Measurements from ENCODE around the gene SHLD2. TPM values are rescaled to one million over a fixed set of nuclear protein-coding genes. Genes with fewer than 3 reads are reported as not detected.
A peak's percentile ranks its signal among the peaks of the same experiment; 100 is the strongest.
"Not testable (repeated sequence)": the region's sequence is repeated elsewhere in the genome, so short reads cannot be mapped to it uniquely, and the experiment has no call there.

Gene SHLD2
- total and polyA plus RNA-seq, 2 experiments from 2014 or later, result 13.5 to 22.9 TPM

DNA sequence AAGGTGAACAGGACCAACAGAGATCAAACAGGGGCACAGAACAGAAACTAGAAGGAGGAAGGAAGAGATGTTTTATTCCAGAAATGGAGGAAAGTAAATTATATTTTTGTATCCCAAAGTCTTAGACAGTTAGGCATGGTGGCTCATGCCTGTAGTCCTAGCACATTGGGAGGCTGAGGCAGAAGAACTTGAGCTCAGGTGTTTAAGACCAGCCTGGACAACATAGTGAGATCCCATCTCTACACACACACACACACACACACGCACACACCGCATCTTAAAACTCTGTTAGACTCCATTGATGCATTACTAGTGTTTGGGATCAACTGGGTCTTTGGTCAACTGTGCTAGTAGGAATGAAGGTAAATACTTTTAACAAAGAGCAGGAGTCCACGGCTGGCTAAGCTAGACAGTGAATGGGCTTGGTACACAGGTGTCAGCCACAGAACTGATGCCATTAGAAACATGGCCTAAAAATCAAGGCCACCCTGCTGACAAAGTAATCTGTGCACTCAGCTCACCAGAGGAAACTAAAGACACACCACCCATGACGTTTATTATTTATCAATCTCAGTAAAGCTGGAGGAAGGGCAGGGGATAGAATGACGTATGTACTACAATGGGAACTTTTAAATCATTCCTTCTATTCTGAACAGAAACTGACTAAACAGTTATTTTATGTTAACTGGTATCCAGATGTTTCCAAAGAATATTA, 11.3 kb upstream of the SHLD2 start:
- Histone ChIP-seq H3K4me2 (ENCODE audit: unreplicated experiment) (peak overlapping the region; percentile 39), H3K27ac (peak overlapping the region; percentile 94), H3K79me2 (ENCODE audit: insufficient read depth) (peaks cover 68% of the 10 kb centered on the region), H3F3A (ENCODE audit: insufficient read depth) (peaks cover 34% of the 10 kb centered on the region), H3K4me3 (peak overlapping the region; percentile 38), H3K9ac (peak overlapping the region; percentile 80), H3K4me1 (ENCODE audit: insufficient read depth) (peaks cover 39% of the 10 kb centered on the region)
- H2AFZ ChIP-seq; H3K36me3 ChIP-seq (ENCODE audit: low read depth); H3K9me3 ChIP-seq (ENCODE audit: low read depth); H3K9me2 ChIP-seq (ENCODE audit: insufficient read depth); H3K27me3 ChIP-seq (replicated peaks; ENCODE audit: insufficient read depth); in situ Hi-C loops (cut with MboI); H4K20me1 ChIP-seq (ENCODE audit: insufficient read depth): not testable (repeated sequence)
- 8 to 15% methylated on average over 5 of the region's 5 CpGs for WGBS, 2 experiments (ENCODE audit: low coverage in 1 of 2, low lambda C conversion rate in 2 of 2, missing lambda C conversion rate in 2 of 2)
- peak; percentile 88 for DNase-seq

DNA sequence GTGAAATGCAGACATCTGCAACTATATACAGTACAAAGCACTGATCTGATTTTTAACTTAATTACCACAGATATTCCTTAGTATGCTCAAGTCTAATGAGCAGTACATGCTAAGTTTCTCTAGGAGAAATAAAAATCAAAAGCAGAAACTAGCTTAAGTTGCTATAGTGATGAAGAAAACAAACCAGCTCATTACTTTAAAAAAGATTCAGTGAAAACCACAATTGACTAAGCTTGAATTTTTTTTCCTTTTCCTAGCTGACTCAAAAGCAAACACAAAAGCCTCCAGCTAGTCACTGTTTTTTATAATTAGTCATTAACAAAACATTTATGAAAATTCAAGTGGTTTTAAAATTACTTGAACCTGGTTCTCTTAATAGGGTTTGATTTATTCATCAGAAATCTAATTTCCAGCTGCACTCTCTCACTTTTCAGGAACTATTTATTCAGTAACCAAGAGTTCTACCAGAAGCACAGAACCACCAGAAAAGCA, 10.7 kb upstream of the SHLD2 start:
- H3K4me2 ChIP-seq (ENCODE audit: unreplicated experiment), result peak overlapping the region; percentile 61
- H2AFZ ChIP-seq; H4K20me1 ChIP-seq (ENCODE audit: insufficient read depth); in situ Hi-C loops (cut with MboI); H3K9me2 ChIP-seq (ENCODE audit: insufficient read depth); H3K36me3 ChIP-seq (ENCODE audit: low read depth); H3K27me3 ChIP-seq (replicated peaks; ENCODE audit: insufficient read depth); H3K9me3 ChIP-seq (ENCODE audit: low read depth): not testable (repeated sequence)
- peak overlapping the region; percentile 94 for H3K27ac ChIP-seq
- H3K79me2 ChIP-seq (ENCODE audit: insufficient read depth), result peaks cover 68% of the 10 kb centered on the region
- DNase-seq, result peak; percentile 87
- H3F3A ChIP-seq (ENCODE audit: insufficient read depth), result peaks cover 34% of the 10 kb centered on the region
- peak overlapping the region; percentile 80 for H3K9ac ChIP-seq
- peaks cover 32% of the 10 kb centered on the region for H3K4me1 ChIP-seq (ENCODE audit: insufficient read depth)
- peak overlapping the region; percentile 38 for H3K4me3 ChIP-seq

DNA sequence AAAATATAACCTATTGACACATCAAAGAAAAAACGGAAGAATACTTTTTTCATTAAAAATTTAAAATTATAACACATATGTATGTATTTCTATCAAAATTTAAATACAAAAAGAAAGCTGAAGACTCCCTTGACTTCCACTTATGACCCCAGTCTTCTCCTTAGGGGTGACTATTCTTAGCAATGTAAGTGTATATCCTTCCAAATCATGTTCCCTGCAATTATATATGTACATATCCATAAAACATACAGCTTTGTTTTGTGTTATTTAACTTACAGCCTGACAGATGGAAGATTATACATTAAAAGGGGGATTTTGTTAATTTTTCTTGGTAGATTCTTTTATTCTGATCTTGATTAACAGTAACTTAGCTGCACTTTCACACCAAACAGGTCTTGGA, 9.5 kb upstream of the SHLD2 start:
- H3K27ac ChIP-seq, result no peak overlapping the region
- no peaks in the 10 kb centered on the region for H3K27me3 ChIP-seq (replicated peaks; ENCODE audit: insufficient read depth)
- H3K4me2 ChIP-seq (ENCODE audit: unreplicated experiment), result no peak overlapping the region
- H3K9me3 ChIP-seq (ENCODE audit: low read depth), result no peaks in the 10 kb centered on the region
- no peak for DNase-seq
- H3K9ac ChIP-seq, result no peak overlapping the region
- in situ Hi-C loops (cut with MboI), result no loop called here
- no peak overlapping the region for H2AFZ ChIP-seq
- H3K9me2 ChIP-seq (ENCODE audit: insufficient read depth), result no peaks in the 10 kb centered on the region
- TF ChIP-seq EZH2 (IDR thresholded peaks at IDR 0.05; ENCODE audit: insufficient read depth, poor library complexity, severe bottlenecking) (no peak), EZH2phosphoT487 (IDR thresholded peaks at IDR 0.05; ENCODE audit: insufficient read depth, low read depth) (no peak)
- H3F3A ChIP-seq (ENCODE audit: insufficient read depth), result peaks cover 34% of the 10 kb centered on the region
- H3K36me3 ChIP-seq (ENCODE audit: low read depth), result 0 out of 2 replicates have a peak, but pooled peaks cover 13% of the 10 kb centered on the region
- H3K4me1 ChIP-seq (ENCODE audit: insufficient read depth), result peaks cover 42% of the 10 kb centered on the region
- H3K4me3 ChIP-seq, result no peak overlapping the region
- WGBS, 2 experiments (ENCODE audit: low coverage in 1 of 2, low lambda C conversion rate in 2 of 2, missing lambda C conversion rate in 2 of 2), result 94 to 97% methylated on average over 1 of the region's 1 CpG
- H4K20me1 ChIP-seq (ENCODE audit: insufficient read depth), result no peaks in the 10 kb centered on the region
- H3K79me2 ChIP-seq (ENCODE audit: insufficient read depth), result peaks cover 73% of the 10 kb centered on the region

DNA sequence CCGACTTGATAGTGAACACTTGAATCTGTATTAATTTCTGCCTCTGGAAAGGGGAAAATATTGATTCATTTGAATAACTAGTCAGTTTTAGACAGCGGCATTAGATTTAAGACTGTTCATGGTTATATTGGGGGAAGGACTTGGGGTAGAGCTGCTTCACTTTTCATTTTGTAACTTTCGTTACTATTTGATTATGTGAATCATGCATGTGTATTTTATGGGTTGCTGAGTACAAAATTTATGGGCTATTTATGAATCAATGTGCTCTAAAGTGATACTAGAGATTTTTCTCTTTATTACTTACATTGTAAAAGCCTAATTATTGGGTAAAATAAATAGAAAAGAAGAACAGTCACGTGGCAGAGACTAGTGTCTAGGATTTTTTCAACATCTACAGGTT, 5.3 kb upstream of the SHLD2 start:
- in situ Hi-C loops (cut with MboI), result no loop called here
- DNase-seq, result no peak
- no peak overlapping the region for H2AFZ ChIP-seq
- H3K4me1 ChIP-seq (ENCODE audit: insufficient read depth), result peaks cover 33% of the 10 kb centered on the region
- H3K27ac ChIP-seq, result no peak overlapping the region
- H3K79me2 ChIP-seq (ENCODE audit: insufficient read depth), result peaks cover 99% of the 10 kb centered on the region
- no peaks in the 10 kb centered on the region for H4K20me1 ChIP-seq (ENCODE audit: insufficient read depth)
- no peaks in the 10 kb centered on the region for H3K9me2 ChIP-seq (ENCODE audit: insufficient read depth)
- peaks cover 31% of the 10 kb centered on the region for H3F3A ChIP-seq (ENCODE audit: insufficient read depth)
- H3K27me3 ChIP-seq (replicated peaks; ENCODE audit: insufficient read depth), result no peaks in the 10 kb centered on the region
- H3K4me3 ChIP-seq, result no peak overlapping the region
- H3K4me2 ChIP-seq (ENCODE audit: unreplicated experiment), result no peak overlapping the region
- no peak overlapping the region for H3K9ac ChIP-seq
- 0 out of 2 replicates have a peak, but pooled peaks cover 13% of the 10 kb centered on the region for H3K36me3 ChIP-seq (ENCODE audit: low read depth)
- H3K9me3 ChIP-seq (ENCODE audit: low read depth), result no peaks in the 10 kb centered on the region
- WGBS, 2 experiments (ENCODE audit: low coverage in 1 of 2, low lambda C conversion rate in 2 of 2, missing lambda C conversion rate in 2 of 2), result 64 to 74% methylated on average over 4 of the region's 4 CpGs
- TF ChIP-seq EZH2phosphoT487 (IDR thresholded peaks at IDR 0.05; ENCODE audit: insufficient read depth, low read depth) (no peak), EZH2 (IDR thresholded peaks at IDR 0.05; ENCODE audit: insufficient read depth, poor library complexity, severe bottlenecking) (no peak)

DNA sequence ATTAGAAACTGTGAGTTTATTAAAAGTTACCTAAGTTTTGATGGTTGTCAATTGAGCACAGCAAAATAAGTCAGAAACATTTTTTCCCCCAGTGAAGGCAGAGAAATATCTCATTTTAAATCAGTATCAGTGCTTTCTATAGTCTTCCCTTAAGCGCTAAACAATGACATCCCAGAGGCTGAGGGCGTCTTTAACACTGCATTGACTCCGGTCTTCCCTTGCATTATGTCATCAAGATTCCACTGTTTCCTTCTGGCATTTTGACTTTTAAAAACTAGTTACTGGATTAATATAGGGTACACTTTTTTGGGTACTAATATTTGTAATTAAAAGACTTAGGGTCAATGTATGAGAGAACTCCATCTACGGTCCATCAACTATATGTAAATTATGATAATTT, 4.2 kb upstream of the SHLD2 start:
- Histone ChIP-seq H3K9me2 (ENCODE audit: insufficient read depth) (no peaks in the 10 kb centered on the region), H3K36me3 (ENCODE audit: low read depth) (0 out of 2 replicates have a peak, but pooled peaks cover 13% of the 10 kb centered on the region), H4K20me1 (ENCODE audit: insufficient read depth) (no peaks in the 10 kb centered on the region), H3K9ac (0 out of 2 replicates have a peak overlapping the region, but pooled peaks have one; percentile 6), H3K79me2 (ENCODE audit: insufficient read depth) (peaks cover 89% of the 10 kb centered on the region), H3F3A (ENCODE audit: insufficient read depth) (peaks cover 23% of the 10 kb centered on the region), H3K4me2 (ENCODE audit: unreplicated experiment) (peak overlapping the region; percentile 93), H2AFZ (no peak overlapping the region), H3K27me3 (replicated peaks; ENCODE audit: insufficient read depth) (no peaks in the 10 kb centered on the region), H3K27ac (no peak overlapping the region), H3K4me3 (peak overlapping the region; percentile 90), H3K9me3 (ENCODE audit: low read depth) (no peaks in the 10 kb centered on the region), H3K4me1 (ENCODE audit: insufficient read depth) (peaks cover 29% of the 10 kb centered on the region)
- WGBS, 2 experiments (ENCODE audit: low coverage in 1 of 2, low lambda C conversion rate in 2 of 2, missing lambda C conversion rate in 2 of 2), result 67% methylated on average over 4 of the region's 4 CpGs
- in situ Hi-C loops (cut with MboI), result no loop called here
- no peak for TF ChIP-seq EZH2 (IDR thresholded peaks at IDR 0.05; ENCODE audit: insufficient read depth, poor library complexity, severe bottlenecking)
- no peak for TF ChIP-seq EZH2phosphoT487 (IDR thresholded peaks at IDR 0.05; ENCODE audit: insufficient read depth, low read depth)
- peak; percentile 34 for DNase-seq
